ENCODE results near the gene CDH2. TPM values are rescaled to one million over a fixed set of nuclear protein-coding genes. Genes with fewer than 3 reads are reported as not detected.

The CDH2 gene
- total RNA-seq, 1 experiment from 2014 or later = 42.3 TPM

DNA sequence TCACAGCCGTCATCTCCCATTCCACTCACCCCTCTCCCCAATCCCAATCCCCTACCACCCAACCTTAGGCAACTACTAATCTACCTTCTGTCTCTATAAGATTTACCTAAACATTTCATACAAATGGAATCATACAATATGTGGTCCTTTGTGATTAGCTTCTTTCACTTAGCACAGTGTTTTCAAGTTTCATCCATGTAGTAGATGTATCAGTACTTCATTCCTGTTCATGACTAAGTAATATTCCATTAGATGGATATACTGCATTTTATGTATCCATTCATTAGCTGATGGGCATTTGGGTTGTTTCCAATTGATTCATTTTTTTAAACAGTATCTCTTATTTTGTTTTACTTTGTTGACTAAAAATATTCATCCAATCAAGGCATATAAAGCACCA is 109.6 kb downstream of the CDH2 start:
- TF ChIP-seq SIN3A (IDR thresholded peaks at IDR 0.05; ENCODE audit: borderline replicate concordance, insufficient read depth, low read depth, low read length) = no peak
- TF ChIP-seq, protein P1, sequence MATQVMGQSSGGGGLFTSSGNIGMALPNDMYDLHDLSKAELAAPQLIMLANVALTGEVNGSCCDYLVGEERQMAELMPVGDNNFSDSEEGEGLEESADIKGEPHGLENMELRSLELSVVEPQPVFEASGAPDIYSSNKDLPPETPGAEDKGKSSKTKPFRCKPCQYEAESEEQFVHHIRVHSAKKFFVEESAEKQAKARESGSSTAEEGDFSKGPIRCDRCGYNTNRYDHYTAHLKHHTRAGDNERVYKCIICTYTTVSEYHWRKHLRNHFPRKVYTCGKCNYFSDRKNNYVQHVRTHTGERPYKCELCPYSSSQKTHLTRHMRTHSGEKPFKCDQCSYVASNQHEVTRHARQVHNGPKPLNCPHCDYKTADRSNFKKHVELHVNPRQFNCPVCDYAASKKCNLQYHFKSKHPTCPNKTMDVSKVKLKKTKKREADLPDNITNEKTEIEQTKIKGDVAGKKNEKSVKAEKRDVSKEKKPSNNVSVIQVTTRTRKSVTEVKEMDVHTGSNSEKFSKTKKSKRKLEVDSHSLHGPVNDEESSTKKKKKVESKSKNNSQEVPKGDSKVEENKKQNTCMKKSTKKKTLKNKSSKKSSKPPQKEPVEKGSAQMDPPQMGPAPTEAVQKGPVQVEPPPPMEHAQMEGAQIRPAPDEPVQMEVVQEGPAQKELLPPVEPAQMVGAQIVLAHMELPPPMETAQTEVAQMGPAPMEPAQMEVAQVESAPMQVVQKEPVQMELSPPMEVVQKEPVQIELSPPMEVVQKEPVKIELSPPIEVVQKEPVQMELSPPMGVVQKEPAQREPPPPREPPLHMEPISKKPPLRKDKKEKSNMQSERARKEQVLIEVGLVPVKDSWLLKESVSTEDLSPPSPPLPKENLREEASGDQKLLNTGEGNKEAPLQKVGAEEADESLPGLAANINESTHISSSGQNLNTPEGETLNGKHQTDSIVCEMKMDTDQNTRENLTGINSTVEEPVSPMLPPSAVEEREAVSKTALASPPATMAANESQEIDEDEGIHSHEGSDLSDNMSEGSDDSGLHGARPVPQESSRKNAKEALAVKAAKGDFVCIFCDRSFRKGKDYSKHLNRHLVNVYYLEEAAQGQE (IDR thresholded peaks at IDR 0.05; ENCODE audit: insufficient read depth in 1 of 2, low read depth in 2 of 2, low read length in 1 of 2) = no peak
- TF ChIP-seq TCF7L2 (IDR thresholded peaks at IDR 0.05; ENCODE audit: low read depth, low read length) = no peak
- TF ChIP-seq, protein P2, sequence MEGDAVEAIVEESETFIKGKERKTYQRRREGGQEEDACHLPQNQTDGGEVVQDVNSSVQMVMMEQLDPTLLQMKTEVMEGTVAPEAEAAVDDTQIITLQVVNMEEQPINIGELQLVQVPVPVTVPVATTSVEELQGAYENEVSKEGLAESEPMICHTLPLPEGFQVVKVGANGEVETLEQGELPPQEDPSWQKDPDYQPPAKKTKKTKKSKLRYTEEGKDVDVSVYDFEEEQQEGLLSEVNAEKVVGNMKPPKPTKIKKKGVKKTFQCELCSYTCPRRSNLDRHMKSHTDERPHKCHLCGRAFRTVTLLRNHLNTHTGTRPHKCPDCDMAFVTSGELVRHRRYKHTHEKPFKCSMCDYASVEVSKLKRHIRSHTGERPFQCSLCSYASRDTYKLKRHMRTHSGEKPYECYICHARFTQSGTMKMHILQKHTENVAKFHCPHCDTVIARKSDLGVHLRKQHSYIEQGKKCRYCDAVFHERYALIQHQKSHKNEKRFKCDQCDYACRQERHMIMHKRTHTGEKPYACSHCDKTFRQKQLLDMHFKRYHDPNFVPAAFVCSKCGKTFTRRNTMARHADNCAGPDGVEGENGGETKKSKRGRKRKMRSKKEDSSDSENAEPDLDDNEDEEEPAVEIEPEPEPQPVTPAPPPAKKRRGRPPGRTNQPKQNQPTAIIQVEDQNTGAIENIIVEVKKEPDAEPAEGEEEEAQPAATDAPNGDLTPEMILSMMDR (IDR thresholded peaks at IDR 0.05) = no peak
- TF ChIP-seq POLR2AphosphoS5 (IDR thresholded peaks at IDR 0.05; ENCODE audit: low read depth, low read length) = no peak
- intact Hi-C loops (cut with micrococcal nuclease; ENCODE audit: unreplicated experiment) = no loop called here
- DNase-seq (ENCODE audit: low read depth, low spot score) = no peak
- Histone ChIP-seq H3K27ac (ENCODE audit: low read length) (no peak overlapping the region), H3K4me1 (ENCODE audit: control insufficient read depth, insufficient read depth, low read length) (no peaks in the 10 kb centered on the region), H3K27me3 (ENCODE audit: control insufficient read depth, insufficient read depth, low read length) (no peaks in the 10 kb centered on the region), H3K36me3 (ENCODE audit: control insufficient read depth, insufficient read depth, low read length) (no peaks in the 10 kb centered on the region), H3K9me3 (ENCODE audit: control insufficient read depth, insufficient read depth, low read depth, low read length) (no peaks in the 10 kb centered on the region), H3K4me3 (ENCODE audit: low read depth in 2 of 2, low read length in 2 of 2) (no peak overlapping the region)
- BruUV-seq (replicated peaks) = no TSS peak
- no peak for ATAC-seq
- in situ Hi-C loops (cut with HindIII; ENCODE audit: low pct_unique_long_range_greater_than_20kb, low sequenced_read_pairs) = no loop called here
- POLR2A ChIA-PET = no interaction called here
- CTCF ChIA-PET = no interaction called here

DNA sequence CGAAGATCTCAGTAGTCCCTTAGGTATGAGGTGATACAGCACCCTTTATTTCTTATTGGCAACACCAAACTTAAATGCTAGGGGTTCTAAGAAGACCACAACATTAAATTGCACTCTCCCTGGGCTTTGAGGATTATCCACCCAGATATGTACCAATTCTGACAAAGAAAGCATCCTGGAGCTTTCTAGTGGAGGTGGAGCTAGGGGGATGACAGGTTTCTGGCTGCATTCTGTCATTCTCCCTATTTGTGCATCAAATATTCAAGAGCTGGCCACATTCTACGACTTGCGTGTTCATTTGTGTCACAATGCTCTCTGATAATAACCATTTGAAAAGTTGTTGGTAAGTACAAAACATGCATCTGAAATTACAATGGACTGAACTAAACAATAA is 111.1 kb downstream of the CDH2 start:
- no peaks in the 10 kb centered on the region for H3K27me3 ChIP-seq (ENCODE audit: control insufficient read depth, insufficient read depth, low read length)
- H3K9me3 ChIP-seq (ENCODE audit: control insufficient read depth, insufficient read depth, low read depth, low read length) = no peaks in the 10 kb centered on the region
- no peak for TF ChIP-seq TCF7L2 (IDR thresholded peaks at IDR 0.05; ENCODE audit: low read depth, low read length)
- TF ChIP-seq, protein P1 (IDR thresholded peaks at IDR 0.05; ENCODE audit: insufficient read depth in 1 of 2, low read depth in 2 of 2, low read length in 1 of 2) = no peak
- no peak for TF ChIP-seq SIN3A (IDR thresholded peaks at IDR 0.05; ENCODE audit: borderline replicate concordance, insufficient read depth, low read depth, low read length)
- TF ChIP-seq POLR2AphosphoS5 (IDR thresholded peaks at IDR 0.05; ENCODE audit: low read depth, low read length) = no peak
- TF ChIP-seq, protein P2 (IDR thresholded peaks at IDR 0.05) = no peak
- CTCF ChIA-PET = no interaction called here
- no peak overlapping the region for H3K4me3 ChIP-seq (ENCODE audit: low read depth in 2 of 2, low read length in 2 of 2)
- no peaks in the 10 kb centered on the region for H3K36me3 ChIP-seq (ENCODE audit: control insufficient read depth, insufficient read depth, low read length)
- in situ Hi-C loops (cut with HindIII; ENCODE audit: low pct_unique_long_range_greater_than_20kb, low sequenced_read_pairs) = no loop called here
- POLR2A ChIA-PET = no interaction called here
- DNase-seq (ENCODE audit: low read depth, low spot score) (no peak), ATAC-seq (no peak)
- intact Hi-C loops (cut with micrococcal nuclease; ENCODE audit: unreplicated experiment) = no loop called here
- no TSS peak for BruUV-seq (replicated peaks)
- no peak overlapping the region for H3K27ac ChIP-seq (ENCODE audit: low read length)
- H3K4me1 ChIP-seq (ENCODE audit: control insufficient read depth, insufficient read depth, low read length) = no peaks in the 10 kb centered on the region
